ENCODE results near the gene AKR1C3.
A peak's percentile ranks its signal among the peaks of the same experiment; 100 is the strongest.
"Not testable (repeated sequence)": the region's sequence is repeated elsewhere in the genome, so short reads cannot be mapped to it uniquely, and the experiment has no call there.

AKR1C3 gene
- 0 to 1.5 (median 0.98) reads per million in 3 experiments for total RNA-seq

DNA sequence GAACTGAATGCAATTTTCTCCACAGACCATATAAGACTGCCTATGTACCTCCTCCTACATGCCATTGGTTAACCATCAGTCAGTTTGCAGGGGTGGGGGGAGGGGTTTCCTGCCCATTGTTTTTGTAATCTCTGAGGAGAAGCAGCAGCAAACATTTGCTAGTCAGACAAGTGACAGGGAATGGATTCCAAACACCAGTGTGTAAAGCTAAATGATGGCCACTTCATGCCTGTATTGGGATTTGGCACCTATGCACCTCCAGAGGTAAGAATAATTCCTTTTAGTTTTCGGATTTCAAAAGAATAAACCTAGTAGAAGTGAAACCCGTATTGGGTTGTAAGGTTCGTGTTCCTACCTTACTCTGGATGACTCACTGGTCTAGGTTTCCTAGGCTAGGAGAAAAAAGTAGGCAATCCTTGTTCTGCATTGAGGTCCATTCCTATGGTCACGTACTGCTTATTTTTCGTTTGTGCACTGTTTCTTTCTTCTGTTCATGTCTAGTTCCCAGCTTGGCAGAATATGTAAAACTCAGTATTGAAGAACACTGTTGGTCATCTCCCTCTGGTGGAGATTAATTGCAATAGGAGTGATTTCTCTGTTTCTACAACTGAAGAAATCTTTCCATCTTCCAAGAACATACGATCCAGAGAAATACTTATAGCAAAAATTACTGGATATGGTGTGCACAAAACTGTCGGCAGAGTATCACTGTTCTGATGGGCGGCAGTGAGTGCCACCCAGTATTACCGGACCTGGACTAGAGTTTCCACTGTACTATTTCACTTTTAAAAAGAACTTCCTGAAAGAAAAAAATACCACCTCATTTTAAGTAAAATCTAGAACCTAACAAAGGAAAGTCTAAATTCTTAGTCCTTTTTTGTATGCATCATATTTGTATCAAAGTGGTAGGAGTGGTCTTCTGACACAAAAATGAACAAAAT is at the start of gene AKR1C3:
Gene AKR1C3 (plus strand): TSS at position 150 of the 941 bp plus-strand sequence. CDS start 31 bp downstream, at position 181.
- peak; percentile 23 for DNase-seq

DNA sequence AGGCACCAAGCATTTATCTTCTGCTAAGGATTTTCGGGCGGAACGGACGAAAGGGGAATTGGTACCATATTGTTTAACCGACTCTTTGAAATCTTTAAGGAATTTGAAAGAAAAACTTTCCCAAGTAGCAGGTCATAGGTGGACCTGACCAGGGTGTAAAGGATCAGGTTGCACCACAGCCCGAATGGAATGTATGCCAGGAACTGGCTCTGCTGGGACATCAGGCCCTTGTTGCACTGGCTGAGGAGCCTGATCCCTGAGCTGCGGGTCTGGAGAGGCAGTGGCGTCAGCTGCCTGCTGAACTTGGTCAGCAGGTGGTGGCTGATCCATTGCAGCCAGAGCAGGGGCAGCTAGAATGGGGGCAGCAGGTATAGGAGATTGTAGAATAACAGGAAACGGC is 49.1 kb upstream of the AKR1C3 start:
- DNase-seq, result no peak

DNA sequence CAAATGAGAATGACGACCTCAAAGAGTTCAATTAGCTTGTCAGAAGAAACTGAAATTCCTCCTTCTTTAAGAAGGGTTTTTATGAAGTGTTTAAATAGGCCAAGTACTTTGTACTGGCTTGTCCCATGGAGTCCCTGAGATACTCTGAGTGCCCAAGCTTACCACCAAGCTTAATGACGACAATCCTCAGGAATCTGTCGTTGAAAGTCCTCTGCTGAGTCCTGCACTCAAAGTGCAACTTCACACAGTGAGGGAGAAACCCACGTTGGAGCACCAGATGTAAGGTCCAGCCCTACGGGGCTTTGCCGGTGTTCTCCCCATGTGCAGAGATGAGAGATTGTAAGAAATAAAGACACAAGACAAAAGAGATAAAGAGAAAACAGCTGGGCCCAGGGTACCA is 47.8 kb upstream of the AKR1C3 start:
- DNase-seq, result no peak

DNA sequence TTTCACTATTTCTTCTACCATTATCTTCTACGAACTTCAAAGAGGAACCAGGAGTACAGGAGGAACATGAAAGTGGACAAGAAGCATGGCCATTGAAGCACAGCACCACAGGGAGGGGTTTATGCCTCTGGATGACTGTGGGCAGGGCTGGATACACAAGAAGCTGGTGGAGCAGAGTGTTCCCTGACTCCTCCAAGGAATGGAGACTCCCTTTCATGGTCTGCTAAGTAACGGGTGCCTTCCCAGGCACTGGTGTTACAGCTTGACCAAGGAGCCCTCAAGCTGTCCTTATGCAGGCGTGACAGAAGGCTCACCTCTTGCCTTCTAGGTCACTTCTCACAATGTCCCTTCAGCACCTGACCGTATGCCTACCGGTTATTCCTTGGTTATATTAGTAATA is 47.2 kb upstream of the AKR1C3 start:
- not testable (repeated sequence) for DNase-seq

DNA sequence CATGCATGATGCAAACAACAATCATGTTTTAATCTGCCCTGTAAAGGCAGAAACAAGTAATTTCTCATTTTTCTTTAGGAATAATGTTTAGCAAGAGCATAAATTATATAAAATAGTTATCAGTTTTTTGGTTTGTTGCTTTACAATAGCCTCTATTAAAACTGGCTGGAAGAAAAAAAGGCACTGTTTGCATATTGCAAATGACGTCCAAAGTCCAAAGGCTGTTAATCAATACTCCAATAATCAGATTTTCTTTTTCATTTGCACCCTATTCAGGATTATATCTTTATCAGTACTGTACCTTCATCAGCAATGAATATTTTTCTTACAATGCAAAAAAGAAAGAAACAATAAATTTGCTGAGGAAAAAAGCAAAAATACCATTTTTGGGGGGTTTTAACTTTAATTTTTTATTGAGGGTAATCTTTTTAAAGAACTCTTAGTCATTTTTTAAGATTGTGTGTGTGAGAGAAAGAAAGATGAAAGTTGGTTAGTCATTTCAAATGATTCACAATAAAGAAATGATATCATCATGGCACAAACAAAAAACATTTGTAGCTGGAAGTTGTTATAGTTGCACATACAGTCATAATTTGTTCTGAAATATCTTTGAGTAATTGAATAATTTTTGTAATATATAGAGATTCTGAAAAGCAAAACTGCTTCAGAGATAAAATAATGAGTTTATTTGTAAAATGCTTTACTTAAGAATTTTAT is 46.1 kb upstream of the AKR1C3 start:
- DNase-seq, result no peak

DNA sequence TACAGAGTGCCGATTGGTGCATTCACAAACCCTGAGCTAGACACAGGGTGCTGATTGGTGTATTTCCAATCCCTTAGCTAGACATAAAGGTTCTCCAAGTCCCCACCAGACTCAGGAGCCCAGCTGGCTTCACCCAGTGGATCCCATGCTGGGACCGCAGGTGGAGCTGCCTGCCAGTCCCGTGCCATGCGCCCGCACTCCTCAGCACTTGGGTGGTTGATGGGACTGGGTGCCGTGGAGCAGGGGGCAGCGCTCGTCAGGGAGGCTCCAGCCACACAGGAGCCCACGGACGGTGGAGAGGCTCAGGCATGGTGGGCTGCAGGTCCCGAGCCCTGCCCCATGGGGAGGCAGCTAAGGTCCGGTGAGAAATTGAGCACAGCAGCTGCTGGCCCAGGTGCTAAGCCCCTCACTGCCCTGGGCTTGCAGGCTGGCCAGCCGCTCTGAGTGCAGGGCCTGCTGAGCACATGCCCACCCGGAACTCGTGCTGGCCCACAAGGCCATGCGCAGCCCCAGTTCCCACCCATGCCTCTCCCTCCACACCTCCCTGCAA is 41.2 kb upstream of the AKR1C3 start:
- DNase-seq, result not testable (repeated sequence)

DNA sequence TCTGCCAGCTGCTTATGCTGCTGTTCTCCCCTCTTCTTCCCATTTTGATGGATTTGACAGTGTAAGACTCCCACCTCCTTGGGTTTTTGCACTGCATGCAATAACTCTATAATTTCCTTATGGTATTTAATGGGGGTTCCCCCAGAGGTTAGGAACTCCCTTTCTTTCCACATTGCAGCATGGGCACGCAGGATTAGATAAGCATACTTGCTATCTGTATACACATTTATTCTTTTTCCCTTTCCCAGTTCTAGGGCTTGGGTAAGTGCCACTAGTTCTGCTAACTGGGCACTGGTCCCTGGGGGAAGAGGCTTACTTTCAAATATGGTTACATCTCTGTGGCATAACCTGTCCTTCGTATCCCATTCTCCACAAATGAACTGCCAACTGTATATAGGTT is 39.4 kb upstream of the AKR1C3 start:
- not testable (repeated sequence) for DNase-seq

DNA sequence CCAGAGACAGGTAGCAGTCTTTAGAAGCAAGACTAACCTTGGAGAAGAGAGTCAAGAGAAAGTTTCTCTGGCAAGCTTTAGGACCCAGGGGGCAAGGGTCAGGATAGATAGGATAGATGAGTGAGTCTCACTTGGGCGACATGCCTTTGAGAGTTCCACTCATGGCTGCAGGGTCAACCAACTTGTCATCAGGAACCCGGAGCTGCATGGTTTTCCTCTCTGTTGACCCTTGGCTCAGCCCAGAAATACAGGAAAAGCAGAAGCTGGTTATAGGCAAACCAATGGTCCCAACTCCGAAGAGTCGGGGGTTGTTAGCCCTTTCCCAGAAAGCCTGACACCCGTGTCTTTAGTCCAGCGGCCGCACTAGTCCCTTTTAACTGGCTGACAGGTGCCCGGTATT is 34.9 kb upstream of the AKR1C3 start:
- DNase-seq, result not testable (repeated sequence)

DNA sequence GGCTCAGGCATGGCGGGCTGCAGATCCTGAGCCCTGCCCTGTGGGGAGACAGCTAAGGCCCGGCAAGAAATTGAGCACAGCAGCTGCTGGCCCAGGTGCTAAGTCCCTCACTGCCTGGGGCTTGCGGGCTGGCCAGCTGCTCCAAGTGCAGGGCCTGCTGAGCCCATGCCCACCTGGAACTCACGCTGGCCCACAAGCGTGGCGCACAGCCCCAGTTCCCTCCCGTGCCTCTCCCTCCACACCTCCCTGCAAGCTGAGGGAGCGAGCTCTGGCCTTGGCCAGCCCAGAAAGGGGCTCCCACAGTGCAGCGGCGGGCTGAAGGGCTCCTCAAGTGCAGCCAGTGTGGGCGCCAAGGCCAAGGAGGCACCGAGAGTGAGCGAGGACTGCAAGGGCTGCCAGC is 33.4 kb upstream of the AKR1C3 start:
- DNase-seq, result not testable (repeated sequence)

DNA sequence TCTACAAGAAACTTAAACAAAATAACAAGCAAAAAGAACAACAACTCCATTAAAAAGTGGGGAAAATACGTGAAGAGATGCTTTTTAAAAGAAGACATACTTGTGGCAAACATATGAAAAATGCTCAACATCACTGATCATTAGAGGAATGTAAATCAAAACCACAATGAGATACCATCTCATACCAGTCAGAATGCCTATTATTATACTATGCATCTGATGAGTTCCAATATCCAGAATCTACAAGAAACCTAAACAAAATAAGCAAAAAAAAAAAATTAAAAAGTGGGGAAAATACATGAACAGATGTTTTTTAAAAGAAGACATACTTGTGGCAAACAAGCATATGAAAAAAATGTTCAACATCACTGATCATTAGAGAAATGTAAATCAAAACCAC is 29.6 kb upstream of the AKR1C3 start:
- no peak for DNase-seq

DNA sequence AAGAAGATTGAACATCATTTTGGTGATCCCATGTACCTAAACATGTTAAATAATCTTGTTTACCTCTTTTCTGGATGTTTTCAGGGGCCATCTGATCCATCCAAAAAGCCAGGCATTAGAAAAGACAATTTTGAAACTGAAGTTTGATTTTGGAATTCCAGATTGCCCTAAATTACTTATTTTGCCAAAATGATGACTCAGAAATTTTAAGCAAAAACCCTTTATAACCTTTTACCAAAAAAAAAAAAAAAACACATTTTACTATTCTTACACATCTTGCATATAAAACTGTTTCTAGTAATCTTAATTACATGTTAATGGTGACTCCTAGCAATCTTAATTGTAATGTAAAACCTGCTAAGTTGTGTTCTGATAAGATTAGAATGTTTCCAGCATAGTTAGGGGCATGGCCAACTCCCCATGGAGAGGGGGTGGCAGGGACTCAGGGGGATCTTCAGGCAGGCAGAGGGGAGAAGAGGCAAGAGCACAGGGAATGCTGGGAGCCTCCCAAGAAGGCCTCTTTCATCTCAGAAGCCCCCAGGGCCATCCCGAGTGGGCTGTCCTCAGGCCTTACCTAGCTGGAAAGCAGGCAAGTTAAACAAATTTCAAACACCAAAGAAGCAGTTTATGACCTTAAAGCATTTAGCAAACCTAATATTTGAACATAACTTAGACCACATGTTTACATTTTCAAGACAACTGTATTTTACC is 25.8 kb upstream of the AKR1C3 start:
- DNase-seq, result no peak

DNA sequence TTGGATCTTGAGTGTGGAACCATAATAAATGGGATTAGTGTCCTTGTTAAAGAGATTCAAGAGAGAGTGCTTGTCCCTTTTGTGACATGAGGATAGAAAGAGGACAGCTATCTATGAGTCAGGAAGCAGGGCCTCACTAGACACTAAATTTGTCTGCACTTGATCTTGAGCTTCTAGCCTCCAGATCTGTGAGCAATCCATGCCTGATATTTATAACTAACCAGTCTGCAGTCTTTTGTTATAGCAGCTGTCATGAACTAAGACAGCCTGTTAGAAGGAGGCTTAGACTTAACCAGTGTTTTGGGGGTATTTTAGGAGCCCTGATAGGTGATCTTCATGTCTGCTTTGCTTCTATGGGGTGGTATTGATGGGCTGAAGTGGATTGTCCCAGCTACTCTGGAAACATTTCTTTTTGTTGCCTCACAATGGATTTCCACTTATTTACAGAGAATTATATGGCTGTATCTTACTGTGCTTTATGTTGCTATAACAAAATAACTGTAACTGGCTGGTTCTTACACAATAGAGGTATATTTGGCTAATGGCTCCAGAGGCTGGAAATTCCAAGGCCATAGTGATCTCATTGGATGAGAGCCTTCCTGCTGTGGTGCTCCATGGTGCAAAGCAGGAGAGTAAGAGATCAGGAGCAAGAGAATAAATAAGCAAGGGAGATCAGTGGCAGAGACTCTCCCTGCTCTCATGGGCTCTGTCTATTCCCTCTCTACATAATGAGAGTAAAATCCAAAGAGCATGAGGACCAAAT is 23.4 kb upstream of the AKR1C3 start:
- no peak for DNase-seq

DNA sequence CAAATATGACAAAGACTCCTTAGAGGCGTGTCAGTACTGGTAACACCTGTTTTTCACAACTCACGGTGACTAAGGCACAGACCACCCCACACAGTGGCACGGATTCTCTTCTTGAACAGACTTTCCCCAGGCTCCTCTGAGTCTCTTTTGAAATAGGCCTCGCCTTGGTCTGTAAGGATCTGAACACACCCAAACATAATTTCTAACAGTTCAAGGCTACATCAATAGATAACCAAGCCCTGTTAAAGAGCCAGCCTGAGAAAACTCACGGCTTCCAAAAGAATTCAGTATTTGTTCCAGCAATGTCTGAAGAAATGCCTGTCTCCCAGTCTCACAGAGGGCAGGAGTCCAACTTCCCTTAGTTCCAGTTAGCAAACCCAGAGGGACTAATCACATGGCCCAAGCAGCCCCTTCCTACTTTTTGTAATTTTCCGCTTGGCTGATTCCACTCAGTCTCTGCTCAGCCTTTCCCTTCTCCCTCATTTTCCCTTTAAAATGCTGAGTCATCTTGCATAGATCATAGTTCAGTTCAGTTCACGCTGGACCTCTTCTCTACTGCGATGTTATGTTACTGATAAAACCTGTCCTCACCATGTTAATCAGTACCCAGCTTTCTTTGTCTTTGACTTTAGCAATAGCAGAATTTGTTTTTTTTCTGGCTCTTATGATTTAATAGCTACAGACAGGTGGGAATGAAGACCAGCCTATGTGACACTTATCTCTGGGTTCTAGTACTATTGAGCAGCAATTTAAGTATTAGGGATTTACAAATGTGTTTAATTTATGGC is 22.6 kb upstream of the AKR1C3 start:
- DNase-seq, result no peak

DNA sequence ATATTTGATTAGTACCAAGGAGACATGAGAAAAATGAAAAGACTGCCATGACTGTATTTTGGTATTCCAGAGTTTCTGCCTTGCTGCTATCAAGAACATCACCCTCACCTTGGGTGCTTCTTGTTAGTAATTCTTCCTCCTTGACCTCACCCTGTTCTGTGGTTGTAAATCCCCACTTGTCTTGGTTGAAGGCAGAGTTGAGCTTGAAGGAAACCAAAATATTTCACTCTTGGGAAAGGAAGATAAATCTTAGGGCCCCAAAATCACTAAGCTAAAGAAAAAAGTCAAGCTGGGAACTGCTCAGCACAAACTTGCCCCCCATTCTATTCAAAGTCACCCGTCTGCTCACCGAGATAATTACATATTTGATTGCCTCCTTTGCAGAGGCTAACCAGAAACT is 20.6 kb upstream of the AKR1C3 start:
- DNase-seq, result no peak

DNA sequence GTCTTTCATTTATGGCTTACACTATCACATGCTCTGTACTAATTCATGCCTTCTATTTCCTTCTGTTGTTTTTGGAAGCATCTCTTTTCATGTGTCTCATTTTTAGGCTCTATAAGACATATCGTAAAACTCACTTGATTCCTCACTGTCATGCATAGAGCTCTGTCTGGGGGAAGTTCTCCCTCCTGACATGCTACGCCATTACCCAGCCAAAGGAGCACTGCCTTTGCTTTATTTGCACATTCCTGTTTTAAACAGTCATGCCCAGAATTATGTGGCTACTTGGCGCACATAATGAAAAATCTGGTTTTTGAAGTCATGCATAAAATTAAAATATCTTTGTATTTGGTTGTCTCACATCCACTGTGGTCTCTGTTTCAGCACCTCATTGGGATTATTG is 17.6 kb upstream of the AKR1C3 start:
- DNase-seq, result no peak

DNA sequence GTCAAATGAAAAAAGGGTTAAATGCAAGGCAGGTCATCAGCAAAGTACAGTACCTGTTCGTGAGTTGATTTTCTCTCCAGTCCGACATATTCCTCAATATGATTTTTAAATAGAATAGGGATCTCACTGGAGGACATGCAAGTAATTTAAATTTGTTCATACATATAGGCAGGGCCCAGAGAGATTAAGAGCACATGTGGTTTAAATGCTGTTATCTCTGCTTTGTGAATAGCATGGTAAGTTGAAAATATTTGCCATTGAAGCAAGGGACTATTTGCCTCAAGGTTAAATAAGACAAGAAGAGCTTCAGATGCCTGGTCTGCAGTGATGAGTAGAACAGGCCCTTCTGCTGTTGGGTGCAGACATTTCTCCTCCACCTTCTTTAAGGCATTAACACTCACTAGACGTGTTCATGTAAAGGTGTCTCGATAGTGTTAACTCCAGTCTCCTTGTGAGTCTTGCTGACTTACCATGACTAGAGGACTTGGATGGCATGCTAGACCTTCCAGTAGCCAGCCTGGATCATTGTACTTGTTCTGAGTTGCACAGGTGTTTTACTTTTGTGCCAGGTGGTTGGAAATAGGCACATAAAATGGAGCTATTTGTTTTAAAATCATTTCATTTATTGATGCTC is 15.6 kb upstream of the AKR1C3 start:
- DNase-seq, result no peak

DNA sequence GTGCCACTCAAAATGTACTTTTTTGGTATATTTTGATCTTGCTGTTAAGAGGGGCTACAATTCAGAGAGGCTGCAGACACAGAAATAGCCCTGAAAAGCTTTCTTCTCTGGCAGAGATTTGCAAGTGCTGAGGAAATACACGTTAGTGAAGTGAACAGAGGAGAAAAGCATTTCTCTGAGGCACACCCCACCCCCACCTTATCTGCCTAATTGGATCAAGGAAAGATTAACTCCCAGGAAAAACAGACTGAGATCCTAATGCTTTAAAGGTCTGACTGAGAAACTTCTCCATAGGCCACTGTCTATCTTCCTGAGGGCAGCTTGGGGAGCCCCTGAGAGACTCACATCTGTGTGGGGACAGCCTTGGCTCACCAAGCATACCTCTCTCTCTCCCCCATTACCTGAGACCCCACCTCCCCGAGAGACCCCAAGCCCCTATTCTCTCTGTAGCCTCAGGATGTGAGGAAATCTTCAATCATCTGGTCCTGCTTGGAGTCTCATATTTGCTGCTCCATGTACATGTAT is 14.8 kb upstream of the AKR1C3 start:
- no peak for DNase-seq

DNA sequence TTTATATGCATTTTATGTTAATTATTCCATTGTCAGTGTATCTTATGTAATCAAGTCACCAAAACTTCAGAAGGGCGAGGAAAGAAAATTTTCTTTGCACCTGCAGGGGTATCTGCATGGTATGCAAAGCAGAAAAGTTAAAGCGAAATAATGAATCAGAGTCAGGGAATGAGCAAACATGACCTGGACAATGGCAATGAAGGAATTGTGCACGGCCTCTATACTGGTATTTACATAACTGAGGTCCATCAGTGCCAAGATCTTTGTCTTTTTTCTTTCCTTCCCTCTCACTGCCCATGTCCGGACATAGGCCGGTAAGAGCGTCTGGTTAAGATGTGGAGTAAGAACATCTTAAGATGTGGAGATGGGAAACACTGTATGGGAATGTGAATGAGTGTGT is 14.4 kb upstream of the AKR1C3 start:
- DNase-seq, result no peak

DNA sequence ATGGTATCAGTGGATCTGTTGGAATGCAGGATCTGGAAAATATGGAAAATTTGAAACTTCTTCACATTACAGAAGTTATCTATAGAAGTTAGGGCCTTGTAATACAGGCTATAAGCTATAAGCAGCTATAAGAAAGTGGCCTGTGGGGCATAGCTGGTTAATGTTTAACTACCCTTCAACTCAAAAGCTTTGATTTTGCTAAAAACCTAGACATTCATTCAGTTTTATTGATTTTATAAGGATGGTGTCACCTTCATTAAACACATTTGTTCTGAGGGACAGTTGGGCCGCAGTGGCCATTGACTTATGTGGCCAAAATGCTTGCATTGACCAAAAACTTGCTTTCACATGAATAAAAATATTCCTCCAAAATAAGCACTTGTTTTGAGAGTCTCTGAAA is 13.1 kb upstream of the AKR1C3 start:
- DNase-seq, result no peak

DNA sequence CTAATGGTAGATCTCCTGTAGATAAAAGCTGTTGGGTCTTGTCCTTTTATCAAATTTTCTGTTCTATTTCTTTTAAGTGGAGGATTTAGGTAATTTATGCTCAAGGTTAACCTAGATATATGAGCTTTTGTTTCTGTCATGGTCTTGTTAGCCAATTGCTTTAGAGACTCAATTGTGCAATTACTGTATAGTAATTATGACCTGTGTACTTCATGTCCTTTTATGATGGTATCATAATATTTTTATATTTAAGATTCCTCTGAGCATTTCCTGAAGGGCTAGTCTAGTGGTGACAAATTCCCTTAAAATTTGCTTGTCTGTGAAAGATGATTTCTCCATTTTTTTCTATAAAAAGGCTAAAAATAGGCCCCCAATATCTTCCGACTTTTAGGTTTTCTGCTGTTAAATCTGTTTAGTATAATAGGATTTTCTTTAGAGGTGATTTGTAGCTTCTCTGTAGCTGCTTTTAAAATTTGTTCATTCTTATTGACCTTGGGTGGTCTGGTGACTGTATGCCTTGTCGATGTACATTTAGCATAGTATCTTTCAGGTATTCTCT is 5.4 kb upstream of the AKR1C3 start:
- DNase-seq, result no peak

Data from central memory CD4-positive, alpha-beta T cell (primary cell).